Measurements from ENCODE around the gene MIEN1. TPM values are rescaled to one million over a fixed set of nuclear protein-coding genes. Genes with fewer than 3 reads are reported as not detected.
A peak's percentile ranks its signal among the peaks of the same experiment; 100 is the strongest.

Gene MIEN1
- total and polyA plus RNA-seq, 2 of the 13 experiments (the other 11 are each of a cell fraction or from before 2014, with no cell fraction given) = 40.6 to 56.6 TPM

DNA sequence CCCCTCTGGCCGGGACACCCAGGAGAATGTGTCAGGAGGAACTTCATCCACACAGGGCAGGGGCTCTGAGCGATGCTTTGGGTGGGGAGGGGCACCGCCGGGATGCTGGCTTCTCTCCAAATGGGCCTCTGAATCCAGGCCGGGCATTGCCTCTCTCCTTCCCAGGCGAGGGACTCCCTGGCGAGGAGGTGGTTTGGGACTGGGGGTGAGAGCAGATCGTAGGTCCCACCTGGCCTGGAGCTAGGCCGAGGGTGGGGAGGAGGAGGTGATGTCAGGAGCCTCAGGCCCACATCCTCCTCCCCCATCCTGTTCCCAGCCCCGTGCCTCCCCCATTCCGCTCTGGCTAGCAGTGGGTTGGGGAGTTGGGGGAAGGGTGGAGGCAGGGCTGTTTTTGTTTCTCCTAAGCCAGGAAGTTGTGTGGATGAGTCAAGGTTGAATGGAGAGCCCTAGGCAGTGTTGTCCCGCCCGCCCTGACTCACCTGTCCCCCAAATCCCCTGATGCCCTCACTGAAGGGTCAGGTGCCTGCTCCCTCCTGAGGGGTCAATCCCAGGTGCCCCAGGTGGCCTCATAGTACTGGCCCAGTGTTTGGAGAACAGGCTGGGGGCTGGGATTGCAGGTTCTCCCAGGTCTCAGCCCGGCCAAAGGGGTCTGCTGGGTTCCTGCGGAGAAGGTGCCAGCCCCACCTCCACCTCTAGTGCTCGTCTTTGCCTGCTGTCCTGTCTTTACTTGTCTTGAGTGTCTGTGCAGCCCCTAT lies 10.2 kb upstream of the MIEN1 start (continued):
- TF ChIP-seq RERE (CRISPR knock-in tag; IDR thresholded peaks at IDR 0.05; ENCODE audit: low read depth) (no peak), MIXL1 (CRISPR knock-in tag; IDR thresholded peaks at IDR 0.05) (peak; percentile 53; the same call in 1 of the 2 replicates), ASH2L (IDR thresholded peaks at IDR 0.05; ENCODE audit: insufficient read length, low read depth, low read length) (no peak), ZNF12 (CRISPR knock-in tag; IDR thresholded peaks at IDR 0.05) (no peak), EED (CRISPR knock-in tag; IDR thresholded peaks at IDR 0.05) (no peak), JARID2 (CRISPR knock-in tag; IDR thresholded peaks at IDR 0.05; ENCODE audit: insufficient replicate concordance) (no peak), ZHX1 (CRISPR knock-in tag; IDR thresholded peaks at IDR 0.05; ENCODE audit: low read depth) (no peak), HES4 (CRISPR knock-in tag; IDR thresholded peaks at IDR 0.05; ENCODE audit: borderline replicate concordance) (no peak; the same call in 1 of the 2 replicates), ZNF564 (CRISPR knock-in tag; IDR thresholded peaks at IDR 0.05) (no peak), ZSCAN21 (CRISPR knock-in tag; IDR thresholded peaks at IDR 0.05; ENCODE audit: borderline replicate concordance) (no peak), PAX8 (CRISPR knock-in tag; IDR thresholded peaks at IDR 0.05; ENCODE audit: borderline replicate concordance) (no peak)
- TF ChIP-seq, protein P1, sequence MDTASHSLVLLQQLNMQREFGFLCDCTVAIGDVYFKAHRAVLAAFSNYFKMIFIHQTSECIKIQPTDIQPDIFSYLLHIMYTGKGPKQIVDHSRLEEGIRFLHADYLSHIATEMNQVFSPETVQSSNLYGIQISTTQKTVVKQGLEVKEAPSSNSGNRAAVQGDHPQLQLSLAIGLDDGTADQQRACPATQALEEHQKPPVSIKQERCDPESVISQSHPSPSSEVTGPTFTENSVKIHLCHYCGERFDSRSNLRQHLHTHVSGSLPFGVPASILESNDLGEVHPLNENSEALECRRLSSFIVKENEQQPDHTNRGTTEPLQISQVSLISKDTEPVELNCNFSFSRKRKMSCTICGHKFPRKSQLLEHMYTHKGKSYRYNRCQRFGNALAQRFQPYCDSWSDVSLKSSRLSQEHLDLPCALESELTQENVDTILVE (CRISPR knock-in tag; IDR thresholded peaks at IDR 0.05) = no peak; the same call in 1 of the 2 replicates
- TF ChIP-seq, protein P2, sequence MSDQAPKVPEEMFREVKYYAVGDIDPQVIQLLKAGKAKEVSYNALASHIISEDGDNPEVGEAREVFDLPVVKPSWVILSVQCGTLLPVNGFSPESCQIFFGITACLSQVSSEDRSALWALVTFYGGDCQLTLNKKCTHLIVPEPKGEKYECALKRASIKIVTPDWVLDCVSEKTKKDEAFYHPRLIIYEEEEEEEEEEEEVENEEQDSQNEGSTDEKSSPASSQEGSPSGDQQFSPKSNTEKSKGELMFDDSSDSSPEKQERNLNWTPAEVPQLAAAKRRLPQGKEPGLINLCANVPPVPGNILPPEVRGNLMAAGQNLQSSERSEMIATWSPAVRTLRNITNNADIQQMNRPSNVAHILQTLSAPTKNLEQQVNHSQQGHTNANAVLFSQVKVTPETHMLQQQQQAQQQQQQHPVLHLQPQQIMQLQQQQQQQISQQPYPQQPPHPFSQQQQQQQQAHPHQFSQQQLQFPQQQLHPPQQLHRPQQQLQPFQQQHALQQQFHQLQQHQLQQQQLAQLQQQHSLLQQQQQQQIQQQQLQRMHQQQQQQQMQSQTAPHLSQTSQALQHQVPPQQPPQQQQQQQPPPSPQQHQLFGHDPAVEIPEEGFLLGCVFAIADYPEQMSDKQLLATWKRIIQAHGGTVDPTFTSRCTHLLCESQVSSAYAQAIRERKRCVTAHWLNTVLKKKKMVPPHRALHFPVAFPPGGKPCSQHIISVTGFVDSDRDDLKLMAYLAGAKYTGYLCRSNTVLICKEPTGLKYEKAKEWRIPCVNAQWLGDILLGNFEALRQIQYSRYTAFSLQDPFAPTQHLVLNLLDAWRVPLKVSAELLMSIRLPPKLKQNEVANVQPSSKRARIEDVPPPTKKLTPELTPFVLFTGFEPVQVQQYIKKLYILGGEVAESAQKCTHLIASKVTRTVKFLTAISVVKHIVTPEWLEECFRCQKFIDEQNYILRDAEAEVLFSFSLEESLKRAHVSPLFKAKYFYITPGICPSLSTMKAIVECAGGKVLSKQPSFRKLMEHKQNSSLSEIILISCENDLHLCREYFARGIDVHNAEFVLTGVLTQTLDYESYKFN (CRISPR knock-in tag; conservative IDR thresholded peaks at IDR 0.05) = peak; percentile 86
- TF ChIP-seq, protein P3, sequence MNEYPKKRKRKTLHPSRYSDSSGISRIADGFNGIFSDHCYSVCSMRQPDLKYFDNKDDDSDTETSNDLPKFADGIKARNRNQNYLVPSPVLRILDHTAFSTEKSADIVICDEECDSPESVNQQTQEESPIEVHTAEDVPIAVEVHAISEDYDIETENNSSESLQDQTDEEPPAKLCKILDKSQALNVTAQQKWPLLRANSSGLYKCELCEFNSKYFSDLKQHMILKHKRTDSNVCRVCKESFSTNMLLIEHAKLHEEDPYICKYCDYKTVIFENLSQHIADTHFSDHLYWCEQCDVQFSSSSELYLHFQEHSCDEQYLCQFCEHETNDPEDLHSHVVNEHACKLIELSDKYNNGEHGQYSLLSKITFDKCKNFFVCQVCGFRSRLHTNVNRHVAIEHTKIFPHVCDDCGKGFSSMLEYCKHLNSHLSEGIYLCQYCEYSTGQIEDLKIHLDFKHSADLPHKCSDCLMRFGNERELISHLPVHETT (CRISPR knock-in tag; conservative IDR thresholded peaks at IDR 0.05) = no peak; the same call in none of the 2 replicates

All from HepG2 (cell line).